Panc1 (cell line): ENCODE results near the gene INSYN2B. TPM values are rescaled to one million over a fixed set of nuclear protein-coding genes. Genes with fewer than 3 reads are reported as not detected.

Source experiments
- ATAC-seq: fragments of 200-7000 bp; cut with Tn5 transposase; 2 replicates; pipeline ENCODE4 v1.9.1; 2020; ENCODE audit warnings: mild to moderate bottlenecking, moderate library complexity
- BruUV-seq: library from RNA; stranded (reverse); fragments of 400-500 nt; replicated peaks from 2 replicates; lab custom pipeline; 2021; lab: Mats Ljungman, UMichigan
- CTCF ChIA-PET: fragments of 300-600 bp; sonication (Branson Sonifier 250); formaldehyde crosslinking; loops from one replicate; lab custom pipeline; 2022; ENCODE audit warnings: antibody characterized with exemption; lab: Charles Lee
- POLR2A ChIA-PET: fragments of 300-600 bp; sonication (Branson Sonifier 250); formaldehyde crosslinking; loops from one replicate; lab custom pipeline; 2022; ENCODE audit warnings: antibody characterized with exemption; lab: Charles Lee
- DNase-seq: peaks from one replicate; pipeline ENCODE4 v3.0.0-alpha.2; 2010; ENCODE audit warnings: low read depth, low spot score
- H3K27ac ChIP-seq: 2 replicates; pipeline ENCODE4 v1.5.1; 2011; ENCODE audit warnings: mild to moderate bottlenecking, low read length, inconsistent platforms
- H3K27me3 ChIP-seq: fragments of 200-500 bp; sonication (Bioruptor generic); 2 replicates; pipeline ENCODE4 v1.6.0; 2014; ENCODE audit warnings: low read length, inconsistent platforms; ENCODE audit not compliant: control insufficient read depth, insufficient read depth
- H3K36me3 ChIP-seq: fragments of 200-500 bp; sonication (Bioruptor generic); 2 replicates; pipeline ENCODE4 v1.5.1; 2014; ENCODE audit warnings: inconsistent platforms, mild to moderate bottlenecking, low read length, moderate library complexity; ENCODE audit not compliant: control insufficient read depth, insufficient read depth
- H3K4me1 ChIP-seq: 2 replicates; pipeline ENCODE4 v1.5.1; 2011; ENCODE audit warnings: inconsistent platforms, mild to moderate bottlenecking, low read length, moderate library complexity; ENCODE audit not compliant: control insufficient read depth, insufficient read depth
- H3K4me3 ChIP-seq, 2 experiments: 2 replicates each; pipeline ENCODE4 v1.5.1; 2011 to 2012; ENCODE audit warnings: low read depth in 2 of 2, low read length in 2 of 2, mild to moderate bottlenecking in 2 of 2, inconsistent platforms in 1 of 2, moderate library complexity in 1 of 2
- H3K9me3 ChIP-seq: fragments of 200-500 bp; sonication (Bioruptor generic); 2 replicates; pipeline ENCODE4 v1.5.1; 2014; ENCODE audit warnings: low read depth, mild to moderate bottlenecking, inconsistent platforms, low read length, moderate library complexity; ENCODE audit not compliant: control insufficient read depth, insufficient read depth
- CTCF ChIP-seq: fragments of 450-650 bp; IDR thresholded peaks from 2 replicates; pipeline ENCODE4 v1.5.1; 2017; ENCODE audit warnings: mild to moderate bottlenecking
- POLR2AphosphoS5 ChIP-seq: IDR thresholded peaks from 2 replicates; pipeline ENCODE4 v1.6.1; 2012; ENCODE audit warnings: mild to moderate bottlenecking, low read depth, low read length, moderate library complexity
- REST ChIP-seq, 2 experiments: IDR thresholded peaks; 2 replicates each; pipeline ENCODE4 v1.6.1; 2011 to 2012; ENCODE audit warnings: low read depth in 2 of 2, control low read depth in 1 of 2, low read length in 1 of 2, mild to moderate bottlenecking in 1 of 2, moderate library complexity in 1 of 2; ENCODE audit not compliant: insufficient read depth in 1 of 2
- SIN3A ChIP-seq: IDR thresholded peaks from 2 replicates; pipeline ENCODE4 v1.6.1; 2012; ENCODE audit warnings: low read depth, mild to moderate bottlenecking, low read length, moderate library complexity, borderline replicate concordance; ENCODE audit not compliant: insufficient read depth
- TCF7L2 ChIP-seq: IDR thresholded peaks from 2 replicates; pipeline ENCODE4 v1.6.1; 2011; ENCODE audit warnings: mild to moderate bottlenecking, low read depth, low read length, inconsistent platforms
- in situ Hi-C: cut with HindIII; loops from 2 replicates; pipeline ENCODE4 v1.10.0; 2016; ENCODE audit warnings: low sequenced_read_pairs, low pct_unique_long_range_greater_than_20kb
- intact Hi-C: fragments of 100-400 bp; cut with micrococcal nuclease; formaldehyde crosslinking; loops from one replicate; pipeline ENCODE4 v1.10.0; 2022; ENCODE audit not compliant: unreplicated experiment
- total RNA-seq: library from RNA; stranded (reverse); gene quantifications from one replicate; pipeline ENCODE4 v1.2.1, GENCODE V29; 2021; ENCODE audit not compliant: unreplicated experiment

The INSYN2B gene
- total RNA-seq, 1 experiment from 2014 or later, result 0.28 TPM

GRCh38 chr5:169938439-169938838 is 41.9 kb downstream of the INSYN2B start:
- Histone ChIP-seq H3K36me3 (no peaks in the 10 kb centered on the region), H3K9me3 (no peaks in the 10 kb centered on the region), H3K4me1 (no peaks in the 10 kb centered on the region), H3K4me3 (no peak overlapping the region), H3K27me3 (no peaks in the 10 kb centered on the region), H3K27ac (no peak overlapping the region)
- ATAC-seq (no peak), DNase-seq (no peak)
- BruUV-seq, result no TSS peak
- intact Hi-C loops (no loop called here), in situ Hi-C loops (no loop called here)
- CTCF ChIA-PET, result interaction anchor here (1.0 kb wide), 1 partner anchor 42 kb away, joined by 6 read pairs; the partner anchor contains the start of gene INSYN2B
- POLR2A ChIA-PET, result no interaction called here
- TF ChIP-seq POLR2AphosphoS5 (no peak), SIN3A (no peak), TCF7L2 (no peak), CTCF (no peak), REST (IDR thresholded peaks at IDR 0.05; ENCODE audit: insufficient read depth in 1 of 2, low read depth in 2 of 2, low read length in 1 of 2) (no peak)

- H3K4me3 ChIP-seq, result no peak overlapping the region
- no peaks in the 10 kb centered on the region for H3K36me3 ChIP-seq
- no TSS peak for BruUV-seq
- H3K27me3 ChIP-seq, result no peaks in the 10 kb centered on the region
- DNase-seq (no peak), ATAC-seq (no peak)
- in situ Hi-C loops (no loop called here), intact Hi-C loops (no loop called here)
- H3K4me1 ChIP-seq, result no peaks in the 10 kb centered on the region
- H3K9me3 ChIP-seq, result no peaks in the 10 kb centered on the region
- ChIA-PET CTCF (no interaction called here), POLR2A (interaction anchor here (0.7 kb wide), 1 partner anchor 145 kb away, joined by 10 read pairs; no protein-coding TSS in a partner anchor)
- H3K27ac ChIP-seq, result no peak overlapping the region
- TF ChIP-seq CTCF, result no peak
- no peak for TF ChIP-seq REST (IDR thresholded peaks at IDR 0.05; ENCODE audit: insufficient read depth in 1 of 2, low read depth in 2 of 2, low read length in 1 of 2)
- TF ChIP-seq SIN3A, result no peak
- TF ChIP-seq POLR2AphosphoS5, result no peak
- TF ChIP-seq TCF7L2, result no peak
These were observed 44.5 kb downstream of the INSYN2B start for GRCh38 chr5:169935762-169936161.
